Activated CD4-positive, alpha-beta memory T cell treated with anti-CD3 and anti-CD28 coated beads, Interleukin-2, amount 10 ng/mL, durations not matched to agents 7 days and 5 days (primary cell): ENCODE results near the gene CCDC17. TPM values are rescaled to one million over a fixed set of nuclear protein-coding genes. Genes with fewer than 3 reads are reported as not detected.

Experiments used
- total RNA-seq, 2 experiments: library from RNA; stranded (reverse); gene quantifications; one replicate each; pipeline ENCODE4 v1.2.3, GENCODE V29; 2021

The CCDC17 gene
- total RNA-seq, 2 experiments from 2014 or later: 2.6 to 3.6 TPM

Other genes with a start within 250 kb of the CCDC17 start
- gene TESK2, start 132.9 kb downstream of the CCDC17 start, total RNA-seq: 1 to 10 TPM; 3.7 to 4.3 TPM
- 1 to 10 TPM; 6.7 to 6.8 TPM for gene CCDC163, start 124.0 kb downstream of the CCDC17 start, total RNA-seq
- gene MMACHC, start 123.8 kb downstream of the CCDC17 start, total RNA-seq: 1 to 10 TPM; 4.0 to 4.4 TPM
- 100 to 1,000 TPM; 296 to 309 TPM for gene PRDX1, start 102.2 kb downstream of the CCDC17 start, total RNA-seq
- gene AKR1A1, start 73.2 kb downstream of the CCDC17 start, total RNA-seq: 100 to 1,000 TPM; 144 TPM
- 100 to 1,000 TPM; 166 to 172 TPM for gene NASP, start 40.0 kb downstream of the CCDC17 start, total RNA-seq
- 100 to 1,000 TPM; 130 to 134 TPM for gene GPBP1L1, start 62.5 kb upstream of the CCDC17 start, total RNA-seq
- gene TMEM69, start 64.1 kb upstream of the CCDC17 start, total RNA-seq: 10 to 100 TPM; 19.2 to 22.6 TPM
- 10 to 100 TPM; 14.5 to 14.7 TPM for gene IPP, start 126.6 kb upstream of the CCDC17 start, total RNA-seq
- 10 to 100 TPM; 25.4 to 27.8 TPM for gene MAST2, start 179.6 kb upstream of the CCDC17 start, total RNA-seq